Smooth muscle cell (in vitro differentiated cells): ENCODE results near the gene HASPIN. TPM values are rescaled to one million over a fixed set of nuclear protein-coding genes. Genes with fewer than 3 reads are reported as not detected.

Experiments used
- DNase-seq: peaks from one replicate; lab custom pipeline; 2025; ENCODE audit not compliant: unreplicated experiment; lab: John Stamatoyannopoulos, UW
- H2AFZ ChIP-seq: fragments of 200-600 bp; sonication (generic); 2 replicates; pipeline ENCODE4 v1.6.0; 2016; ENCODE audit warnings: antibody characterized with exemption, low read depth, mild to moderate bottlenecking
- H3F3A ChIP-seq: fragments of 200-600 bp; sonication (generic); 2 replicates; pipeline ENCODE4 v1.6.0; 2017; ENCODE audit warnings: antibody characterized with exemption, low read depth
- H3K27ac ChIP-seq: fragments of 200-600 bp; sonication (generic); 2 replicates; pipeline ENCODE4 v1.5.1; 2016; ENCODE audit warnings: low read depth, mild to moderate bottlenecking
- H3K27me3 ChIP-seq: fragments of 200-600 bp; sonication (generic); 2 replicates; pipeline ENCODE4 v1.6.1; 2016; ENCODE audit warnings: low read depth, mild to moderate bottlenecking
- H3K36me3 ChIP-seq: fragments of 200-600 bp; sonication (generic); 2 replicates; pipeline ENCODE4 v1.5.1; 2016; ENCODE audit warnings: low read depth
- H3K4me1 ChIP-seq: fragments of 200-600 bp; sonication (generic); 2 replicates; pipeline ENCODE4 v1.5.1; 2016; ENCODE audit warnings: low read depth
- H3K4me2 ChIP-seq: fragments of 200-600 bp; sonication (generic); 2 replicates; pipeline ENCODE4 v1.6.0; 2016; ENCODE audit warnings: mild to moderate bottlenecking
- H3K4me3 ChIP-seq: fragments of 200-600 bp; sonication (generic); 2 replicates; pipeline ENCODE4 v1.5.1; 2016; ENCODE audit warnings: mild to moderate bottlenecking
- H3K79me2 ChIP-seq: fragments of 200-600 bp; sonication (generic); 2 replicates; pipeline ENCODE4 v1.6.0; 2016; ENCODE audit warnings: low read depth, mild to moderate bottlenecking
- H3K9ac ChIP-seq: fragments of 200-600 bp; sonication (generic); 2 replicates; pipeline ENCODE4 v1.6.0; 2016; ENCODE audit warnings: low read depth
- H3K9me3 ChIP-seq: fragments of 200-600 bp; sonication (generic); replicated peaks from 2 replicates; pipeline ENCODE4 v1.5.1; 2016; ENCODE audit warnings: low read depth
- H4K20me1 ChIP-seq: fragments of 200-600 bp; sonication (generic); 2 replicates; pipeline ENCODE4 v1.6.0; 2016; ENCODE audit warnings: low read depth
- WGBS: methylation state at CpG from one replicate; pipeline ENCODE4 v1.1.7; 2016; ENCODE audit warnings: low lambda C conversion rate; 5-methylcytosine and 5-hydroxymethylcytosine counted together
- polyA plus RNA-seq: library from polyadenylated mRNA; unstranded; fragments of >200 nt; fragmentation: Nextera tagmentation; extraction: Ambion mirVana; gene quantifications from 2 replicates; pipeline ENCODE4 v1.2.1, GENCODE V29; 2016
- total RNA-seq: library from RNA; depleted of rRNA; stranded (reverse); fragments of >200 nt; gene quantifications from 2 replicates; pipeline ENCODE4 v1.2.3, GENCODE V29; 2014
- TF ChIP-seq, protein P1 (sequence below): fragments of 200-600 bp; sonication (generic); IDR thresholded peaks from 2 replicates; pipeline ENCODE4 v1.5.1; 2017; ENCODE audit warnings: borderline replicate concordance, mild to moderate bottlenecking, antibody characterized with exemption; ENCODE audit not compliant: insufficient read depth, poor library complexity, severe bottlenecking

The HASPIN gene
- total and polyA plus RNA-seq, 2 experiments from 2014 or later = 1.2 to 2.7 TPM

DNA sequence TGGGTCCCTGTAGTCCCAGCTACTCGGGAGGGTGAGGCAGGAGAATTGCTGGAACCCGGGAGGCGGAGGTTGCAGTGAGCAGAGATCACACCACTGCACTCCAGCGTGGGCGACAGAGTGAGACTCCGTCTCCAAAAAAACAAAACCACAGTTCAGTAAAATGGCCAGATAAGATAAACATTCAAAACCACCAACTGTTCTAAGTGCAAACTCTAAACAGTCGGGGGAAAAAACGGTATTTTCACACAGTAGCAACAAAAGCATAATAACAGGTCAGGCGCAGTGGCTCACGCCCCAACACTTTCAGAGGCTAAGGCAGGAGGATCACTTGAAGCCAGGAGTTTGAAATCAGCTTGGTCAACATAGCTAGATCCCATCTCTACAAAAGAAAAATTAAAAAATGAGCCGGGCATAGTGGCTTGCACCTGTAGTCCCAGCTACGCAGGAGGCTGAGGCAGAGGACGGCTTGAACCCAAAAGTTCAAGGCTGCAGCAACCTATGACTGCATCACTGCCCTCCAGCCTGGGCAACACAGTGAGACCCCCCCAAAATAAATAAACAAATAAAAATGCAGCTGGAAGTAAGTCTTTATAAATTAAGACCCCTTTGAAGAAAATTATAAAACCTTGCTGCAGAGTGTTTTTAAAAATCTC lies 10.8 kb upstream of the HASPIN start:
- Histone ChIP-seq H2AFZ (no peak overlapping the region), H3K4me2 (no peak overlapping the region), H3K27me3 (no peaks in the 10 kb centered on the region), H3K27ac (no peak overlapping the region), H3F3A (no peaks in the 10 kb centered on the region), H3K36me3 (peaks cover 16% of the 10 kb centered on the region), H3K9ac (no peak overlapping the region), H3K4me3 (no peak overlapping the region), H3K9me3 (no peaks in the 10 kb centered on the region), H4K20me1 (no peaks in the 10 kb centered on the region), H3K4me1 (no peaks in the 10 kb centered on the region), H3K79me2 (no peaks in the 10 kb centered on the region)
- DNase-seq = no peak
- WGBS = 77% methylated on average over 13 of the region's 13 CpGs
- TF ChIP-seq, protein P1, sequence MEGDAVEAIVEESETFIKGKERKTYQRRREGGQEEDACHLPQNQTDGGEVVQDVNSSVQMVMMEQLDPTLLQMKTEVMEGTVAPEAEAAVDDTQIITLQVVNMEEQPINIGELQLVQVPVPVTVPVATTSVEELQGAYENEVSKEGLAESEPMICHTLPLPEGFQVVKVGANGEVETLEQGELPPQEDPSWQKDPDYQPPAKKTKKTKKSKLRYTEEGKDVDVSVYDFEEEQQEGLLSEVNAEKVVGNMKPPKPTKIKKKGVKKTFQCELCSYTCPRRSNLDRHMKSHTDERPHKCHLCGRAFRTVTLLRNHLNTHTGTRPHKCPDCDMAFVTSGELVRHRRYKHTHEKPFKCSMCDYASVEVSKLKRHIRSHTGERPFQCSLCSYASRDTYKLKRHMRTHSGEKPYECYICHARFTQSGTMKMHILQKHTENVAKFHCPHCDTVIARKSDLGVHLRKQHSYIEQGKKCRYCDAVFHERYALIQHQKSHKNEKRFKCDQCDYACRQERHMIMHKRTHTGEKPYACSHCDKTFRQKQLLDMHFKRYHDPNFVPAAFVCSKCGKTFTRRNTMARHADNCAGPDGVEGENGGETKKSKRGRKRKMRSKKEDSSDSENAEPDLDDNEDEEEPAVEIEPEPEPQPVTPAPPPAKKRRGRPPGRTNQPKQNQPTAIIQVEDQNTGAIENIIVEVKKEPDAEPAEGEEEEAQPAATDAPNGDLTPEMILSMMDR = no peak

DNA sequence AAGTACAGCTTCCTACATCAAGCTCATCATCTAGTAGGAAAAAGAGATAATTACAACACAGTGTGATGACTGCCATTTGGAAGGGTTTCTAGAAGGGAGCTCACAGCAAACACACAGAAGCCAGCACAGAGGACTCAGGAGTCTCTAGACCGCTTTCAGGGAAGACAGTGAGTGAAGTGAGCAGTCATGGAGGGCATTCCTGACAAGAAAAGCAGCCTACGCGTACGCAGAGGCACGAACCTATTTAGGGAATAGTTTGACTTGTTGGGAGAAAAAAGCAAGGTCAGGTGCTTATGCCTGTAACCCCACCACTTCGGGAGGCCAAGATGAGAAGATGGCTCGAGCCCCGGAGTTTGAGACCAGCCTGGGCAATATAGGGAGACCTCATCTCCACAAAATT lies 8.4 kb upstream of the HASPIN start:
- Histone ChIP-seq H3K27me3 (no peaks in the 10 kb centered on the region), H3K79me2 (no peaks in the 10 kb centered on the region), H4K20me1 (peaks cover 10% of the 10 kb centered on the region), H2AFZ (no peak overlapping the region), H3K4me2 (no peak overlapping the region), H3F3A (no peaks in the 10 kb centered on the region), H3K9ac (no peak overlapping the region), H3K4me3 (no peak overlapping the region), H3K27ac (no peak overlapping the region), H3K9me3 (no peaks in the 10 kb centered on the region), H3K36me3 (peaks cover 16% of the 10 kb centered on the region), H3K4me1 (peaks cover 8% of the 10 kb centered on the region)
- DNase-seq = no peak
- WGBS = 88% methylated on average over 8 of the region's 8 CpGs
- TF ChIP-seq, protein P1 = no peak

DNA sequence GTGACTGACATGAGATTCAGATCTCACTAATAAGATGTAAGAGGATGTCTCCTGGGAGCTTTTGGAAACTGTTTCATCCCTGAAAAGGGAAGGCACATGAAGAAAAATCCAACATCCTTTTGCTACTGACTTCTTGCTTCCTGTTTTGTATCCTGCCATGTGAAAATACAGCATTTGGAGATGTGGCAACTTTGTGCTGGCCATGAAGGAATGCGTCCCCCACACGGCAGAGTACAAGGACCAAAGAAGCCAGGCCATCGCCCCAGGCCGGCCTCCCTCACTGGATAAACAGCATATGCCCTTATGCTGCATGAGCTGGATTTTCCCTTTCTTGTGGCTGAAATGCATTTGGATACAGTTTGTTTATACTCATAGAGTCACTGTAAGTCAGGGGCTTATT lies 5.5 kb upstream of the HASPIN start:
- TF ChIP-seq, protein P1 = no peak
- Histone ChIP-seq H3K4me2 (peak overlapping the region; percentile 40), H4K20me1 (peaks cover 11% of the 10 kb centered on the region), H3K9ac (no peak overlapping the region), H3F3A (peaks cover 4% of the 10 kb centered on the region), H2AFZ (no peak overlapping the region), H3K79me2 (peaks cover 15% of the 10 kb centered on the region), H3K4me1 (peaks cover 16% of the 10 kb centered on the region), H3K4me3 (no peak overlapping the region), H3K9me3 (no peaks in the 10 kb centered on the region), H3K36me3 (peaks cover 16% of the 10 kb centered on the region), H3K27ac (peak overlapping the region; percentile 65), H3K27me3 (no peaks in the 10 kb centered on the region)
- no peak for DNase-seq
- WGBS = 76% methylated on average over 4 of the region's 4 CpGs

DNA sequence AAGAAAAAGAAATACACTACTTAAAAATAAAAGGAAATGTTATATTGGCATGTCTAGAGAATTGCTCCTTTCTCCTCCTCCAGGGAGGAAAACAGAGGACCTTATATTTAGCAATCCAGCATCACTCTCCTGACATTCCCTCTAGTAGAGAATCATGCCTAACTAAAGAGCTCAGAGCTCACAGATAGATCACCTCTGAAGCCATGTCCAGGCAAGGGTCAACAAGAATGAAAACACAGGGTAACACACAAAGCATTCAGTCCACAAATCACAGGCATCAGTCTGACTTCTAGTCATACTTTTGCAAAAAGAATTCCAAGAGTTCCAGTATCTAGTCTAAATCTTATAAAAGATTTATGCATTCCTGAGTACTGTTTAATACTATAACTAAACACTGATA lies 4.4 kb upstream of the HASPIN start:
- Histone ChIP-seq H3K4me2 (peak overlapping the region; percentile 45), H3K27ac (peak overlapping the region; percentile 77), H4K20me1 (peaks cover 11% of the 10 kb centered on the region), H3K9ac (no peak overlapping the region), H3K79me2 (peaks cover 16% of the 10 kb centered on the region), H3K27me3 (no peaks in the 10 kb centered on the region), H3F3A (peaks cover 4% of the 10 kb centered on the region), H3K4me3 (no peak overlapping the region), H2AFZ (no peak overlapping the region), H3K9me3 (no peaks in the 10 kb centered on the region), H3K4me1 (peaks cover 16% of the 10 kb centered on the region), H3K36me3 (peaks cover 16% of the 10 kb centered on the region)
- DNase-seq = no peak
- TF ChIP-seq, protein P1 = no peak
